ENCODE data around the gene DHDDS. TPM values are rescaled to one million over a fixed set of nuclear protein-coding genes. Genes with fewer than 3 reads are reported as not detected.

The DHDDS gene
- total and polyA plus RNA-seq, 2 experiments from 2014 or later, result 46.8 to 48.7 TPM

- Histone ChIP-seq H3K27ac (no peak overlapping the region), H3K9me3 (ENCODE audit: low read depth) (no peaks in the 10 kb centered on the region), H3K4me1 (ENCODE audit: low read depth) (no peaks in the 10 kb centered on the region), H3K36me3 (no peaks in the 10 kb centered on the region), H3K4me3 (no peak overlapping the region), H3K27me3 (no peaks in the 10 kb centered on the region)
- peak; percentile 17 to 73 for DNase-seq (ENCODE audit: low read depth in 1 of 2, low spot score in 1 of 2)
- TF ChIP-seq CTCF (IDR thresholded peaks at IDR 0.05; ENCODE audit: low read depth, low read length), result peak; percentile 85
These were observed 40.7 kb upstream of the DHDDS start for GRCh38 chr1:26391450-26391849.

- no peak for TF ChIP-seq CTCF (IDR thresholded peaks at IDR 0.05; ENCODE audit: low read depth, low read length)
- DNase-seq (ENCODE audit: low read depth in 1 of 2, low spot score in 1 of 2), result no peak
- no peaks in the 10 kb centered on the region for H3K36me3 ChIP-seq
- no peaks in the 10 kb centered on the region for H3K9me3 ChIP-seq (ENCODE audit: low read depth)
- H3K4me1 ChIP-seq (ENCODE audit: low read depth), result no peaks in the 10 kb centered on the region
- no peak overlapping the region for H3K4me3 ChIP-seq
- no peaks in the 10 kb centered on the region for H3K27me3 ChIP-seq
- no peak overlapping the region for H3K27ac ChIP-seq
These were observed 36.4 kb upstream of the DHDDS start for GRCh38 chr1:26395754-26396153.

- Histone ChIP-seq H3K36me3 (no peaks in the 10 kb centered on the region), H3K27ac (no peak overlapping the region), H3K9me3 (ENCODE audit: low read depth) (no peaks in the 10 kb centered on the region), H3K4me3 (no peak overlapping the region), H3K27me3 (no peaks in the 10 kb centered on the region), H3K4me1 (ENCODE audit: low read depth) (no peaks in the 10 kb centered on the region)
- no peak for DNase-seq (ENCODE audit: low read depth in 1 of 2, low spot score in 1 of 2)
- TF ChIP-seq CTCF (IDR thresholded peaks at IDR 0.05; ENCODE audit: low read depth, low read length), result no peak
These were observed 33.1 kb upstream of the DHDDS start for GRCh38 chr1:26399034-26399433.

- no peaks in the 10 kb centered on the region for H3K36me3 ChIP-seq
- TF ChIP-seq CTCF (IDR thresholded peaks at IDR 0.05; ENCODE audit: low read depth, low read length), result no peak
- H3K27ac ChIP-seq, result no peak overlapping the region
- H3K27me3 ChIP-seq, result no peaks in the 10 kb centered on the region
- H3K4me1 ChIP-seq (ENCODE audit: low read depth), result no peaks in the 10 kb centered on the region
- no peak overlapping the region for H3K4me3 ChIP-seq
- no peak for DNase-seq (ENCODE audit: low read depth in 1 of 2, low spot score in 1 of 2)
- no peaks in the 10 kb centered on the region for H3K9me3 ChIP-seq (ENCODE audit: low read depth)
These were observed 30.2 kb upstream of the DHDDS start for GRCh38 chr1:26401891-26402290.

- Histone ChIP-seq H3K27me3 (no peaks in the 10 kb centered on the region), H3K36me3 (no peaks in the 10 kb centered on the region), H3K9me3 (ENCODE audit: low read depth) (no peaks in the 10 kb centered on the region), H3K4me3 (no peak overlapping the region), H3K27ac (no peak overlapping the region), H3K4me1 (ENCODE audit: low read depth) (no peaks in the 10 kb centered on the region)
- no peak for TF ChIP-seq CTCF (IDR thresholded peaks at IDR 0.05; ENCODE audit: low read depth, low read length)
- DNase-seq (ENCODE audit: low read depth in 1 of 2, low spot score in 1 of 2), result no peak
These were observed 28.5 kb upstream of the DHDDS start for GRCh38 chr1:26403656-26404055.

- Histone ChIP-seq H3K9me3 (ENCODE audit: low read depth) (no peaks in the 10 kb centered on the region), H3K36me3 (no peaks in the 10 kb centered on the region), H3K27me3 (no peaks in the 10 kb centered on the region), H3K4me1 (ENCODE audit: low read depth) (peaks cover 8% of the 10 kb centered on the region), H3K27ac (no peak overlapping the region), H3K4me3 (no peak overlapping the region)
- TF ChIP-seq CTCF (IDR thresholded peaks at IDR 0.05; ENCODE audit: low read depth, low read length), result no peak
- DNase-seq (ENCODE audit: low read depth in 1 of 2, low spot score in 1 of 2), result no peak
These were observed 27.5 kb upstream of the DHDDS start for GRCh38 chr1:26404641-26405040.
